ENCODE results near the gene ACTR1B.
"Not testable (repeated sequence)": the region's sequence is repeated elsewhere in the genome, so short reads cannot be mapped to it uniquely, and the experiment has no call there.

The ACTR1B gene

GRCh38 chr2:97657986-97658690 is 5.7 kb downstream of the ACTR1B start:
- no peak for FAIRE-seq

GRCh38 chr2:97656905-97657587 is 6.8 kb downstream of the ACTR1B start:
- no peak for FAIRE-seq

- no peak for FAIRE-seq
Measured at GRCh38 chr2:97656129-97656755, 7.6 kb downstream of the ACTR1B start.

DNA sequence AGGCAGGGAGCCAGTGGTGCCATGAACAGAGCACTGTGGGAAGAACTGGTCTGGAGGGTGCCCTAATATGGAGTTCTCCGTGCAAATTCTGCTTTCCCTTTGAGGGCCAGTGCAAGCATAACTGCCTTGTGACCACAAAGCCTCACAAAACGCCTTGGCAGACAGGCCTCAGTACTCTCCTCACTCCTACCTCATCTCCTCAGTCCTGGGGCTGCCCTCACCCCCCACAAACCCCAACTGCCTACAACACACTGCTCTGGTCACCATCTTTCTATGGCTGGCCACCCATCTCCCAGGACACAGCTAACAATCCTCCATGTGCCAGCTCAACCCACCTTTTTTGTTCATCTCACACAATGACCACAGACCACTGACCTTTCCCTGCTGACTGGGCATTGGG is 9.1 kb downstream of the ACTR1B start:
- no peak for FAIRE-seq

DNA sequence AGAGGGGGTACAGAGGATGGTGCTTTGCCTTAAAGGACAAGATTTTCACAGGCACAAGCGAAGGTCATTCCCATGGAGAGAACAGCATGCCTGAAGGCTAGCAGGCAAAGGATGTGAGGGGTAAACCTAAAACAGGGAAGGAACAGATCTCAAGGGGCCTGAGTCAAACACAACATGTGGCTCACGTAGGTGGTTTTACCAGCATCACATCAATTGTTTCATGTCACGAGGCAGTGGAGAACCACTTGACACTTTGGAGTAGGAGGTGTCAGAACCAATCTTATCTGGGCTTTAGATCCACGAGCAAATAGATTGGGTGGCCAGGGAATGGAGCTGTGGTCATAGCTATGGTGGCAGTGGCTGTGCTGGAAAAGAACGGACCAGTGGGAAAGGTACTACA is 9.5 kb downstream of the ACTR1B start:
- no peak for FAIRE-seq

- no peak for FAIRE-seq
Measured at GRCh38 chr2:97653874-97654273, 10.0 kb downstream of the ACTR1B start.

GRCh38 chr2:97653473-97653872 is 10.4 kb downstream of the ACTR1B start:
- FAIRE-seq: no peak

DNA sequence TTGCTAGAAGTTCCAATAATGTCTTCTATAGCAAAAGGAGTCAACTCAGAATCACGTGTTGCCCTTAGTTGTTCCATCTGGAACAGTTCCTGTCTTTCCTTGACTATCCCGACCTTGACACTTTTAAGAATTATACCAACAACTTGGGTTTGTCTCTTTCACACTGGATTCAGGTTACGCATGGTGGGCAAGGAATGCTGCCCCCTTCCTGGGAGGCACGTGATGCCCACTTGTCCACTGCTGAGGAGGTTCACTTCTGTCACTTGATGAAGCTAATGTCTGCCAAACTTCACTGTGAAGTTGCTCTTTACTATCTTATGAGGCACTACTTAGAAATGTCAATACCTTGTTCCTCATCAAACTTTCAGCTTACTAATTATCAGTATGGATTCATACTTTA is 12.7 kb downstream of the ACTR1B start:
- FAIRE-seq: no peak

- FAIRE-seq: no peak
Measured at GRCh38 chr2:97646977-97647376, 16.9 kb downstream of the ACTR1B start.

- peak; percentile 95 for FAIRE-seq
Measured at GRCh38 chr2:97645695-97646629, 17.9 kb downstream of the ACTR1B start, which contains the start of gene COX5B. TSS of gene COX5B (plus strand) at chr2:97646062. CDS start at chr2:97646087, 25 bp downstream.

DNA sequence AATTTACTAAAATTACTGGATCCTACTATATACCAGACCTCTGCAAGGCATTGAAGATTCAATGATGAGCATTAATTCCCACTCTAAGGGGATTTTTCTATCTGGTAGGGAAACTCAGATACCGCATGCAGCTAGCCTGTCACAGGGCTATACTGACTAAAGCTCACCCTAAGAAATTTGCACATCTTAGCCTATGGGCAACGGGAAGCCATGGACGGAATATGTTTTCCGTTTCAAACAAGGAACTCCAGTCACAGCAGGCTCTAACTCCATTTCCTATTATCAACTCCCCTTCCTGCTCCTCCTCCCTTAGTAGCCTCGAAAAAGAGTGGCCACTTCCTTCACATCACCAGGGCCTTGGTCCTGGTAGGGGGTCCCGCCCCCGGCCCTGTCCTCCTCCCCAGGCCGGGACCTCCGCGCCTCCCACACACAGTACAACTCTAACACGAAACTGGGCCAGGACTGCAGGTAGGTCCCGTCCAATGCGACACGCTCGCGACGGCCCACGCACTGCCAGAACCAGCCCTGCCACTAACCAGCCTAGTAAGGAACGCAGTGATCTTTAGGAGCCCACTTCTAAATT is 18.6 kb downstream of the ACTR1B start:
- no peak for FAIRE-seq

DNA sequence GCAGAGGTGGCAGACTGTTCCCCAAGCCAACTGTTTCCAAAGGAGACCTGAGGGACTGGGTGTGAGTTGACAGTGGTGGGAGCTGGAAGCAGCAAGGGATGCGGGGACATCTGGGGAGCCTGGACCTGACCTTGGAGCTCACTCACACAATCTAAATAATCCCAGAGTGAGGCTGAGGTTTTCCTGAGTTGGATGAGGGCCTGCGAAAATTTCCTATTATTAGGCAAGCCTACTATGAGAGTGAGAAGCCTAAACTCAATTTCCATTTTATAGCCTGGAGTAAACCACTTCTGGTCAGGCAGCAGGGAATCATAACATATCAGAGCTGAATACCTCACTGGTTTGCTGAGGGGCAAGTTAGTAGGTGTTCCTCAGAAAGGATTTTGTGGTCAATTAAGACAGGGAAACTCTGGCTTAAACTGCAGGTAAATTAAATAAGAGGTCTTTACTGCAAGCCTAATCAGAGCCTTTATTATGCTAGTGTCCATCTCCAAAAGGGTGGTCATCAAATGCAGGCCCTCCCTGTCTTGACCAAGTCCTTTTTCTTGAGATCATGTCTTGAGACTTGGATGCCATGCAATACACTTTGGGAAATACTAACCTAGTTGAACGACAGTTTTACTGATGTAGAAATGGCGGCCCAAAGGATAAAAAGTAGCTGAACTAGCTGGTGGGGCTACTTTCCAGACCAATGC is 19.7 kb downstream of the ACTR1B start:
- FAIRE-seq: no peak

- not testable (repeated sequence) for FAIRE-seq
Measured at GRCh38 chr2:97626049-97626430, 37.8 kb downstream of the ACTR1B start.

DNA sequence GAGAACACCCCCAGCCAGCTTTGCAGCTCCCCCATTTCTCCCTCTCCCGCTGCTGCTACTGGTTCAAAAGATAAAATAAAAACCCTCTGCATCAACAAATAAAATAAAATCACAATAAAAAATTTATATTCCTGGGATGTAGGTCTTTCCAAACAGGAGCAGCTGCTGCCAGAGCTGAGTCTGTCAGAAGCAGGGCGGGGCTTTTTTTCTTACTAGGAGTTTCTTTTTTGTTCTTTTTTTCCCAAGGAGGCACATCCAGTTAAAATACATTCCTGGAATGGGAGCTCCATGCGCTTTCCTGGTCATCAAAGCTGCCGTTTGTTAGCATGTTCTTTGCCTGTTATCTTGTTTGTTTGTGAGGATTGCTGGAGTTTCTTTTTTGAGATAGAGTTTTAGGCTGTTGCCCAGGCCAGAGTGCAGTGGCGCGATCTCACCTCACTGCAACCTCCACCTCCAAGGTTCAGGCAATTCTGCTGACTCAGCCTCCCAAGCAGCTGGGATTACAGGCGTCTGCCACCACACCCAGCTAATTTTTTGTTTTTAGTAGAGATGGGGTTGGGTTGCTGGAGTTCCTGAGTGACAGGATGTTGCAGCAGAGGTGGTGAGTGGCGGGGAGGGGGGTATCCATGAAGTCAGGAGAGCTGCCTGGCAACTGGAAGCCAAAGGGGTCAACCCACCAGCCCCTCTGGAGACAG is 38.3 kb downstream of the ACTR1B start:
- FAIRE-seq: not testable (repeated sequence)

- FAIRE-seq: not testable (repeated sequence)
Measured at GRCh38 chr2:97622976-97623375, 40.9 kb downstream of the ACTR1B start.

GRCh38 chr2:97620492-97620891 is 43.4 kb downstream of the ACTR1B start:
- FAIRE-seq: not testable (repeated sequence)

GRCh38 chr2:97618939-97619827 is 44.7 kb downstream of the ACTR1B start:
- FAIRE-seq: not testable (repeated sequence)

- FAIRE-seq: no peak
Measured at GRCh38 chr2:97617911-97618310, 45.9 kb downstream of the ACTR1B start.

DNA sequence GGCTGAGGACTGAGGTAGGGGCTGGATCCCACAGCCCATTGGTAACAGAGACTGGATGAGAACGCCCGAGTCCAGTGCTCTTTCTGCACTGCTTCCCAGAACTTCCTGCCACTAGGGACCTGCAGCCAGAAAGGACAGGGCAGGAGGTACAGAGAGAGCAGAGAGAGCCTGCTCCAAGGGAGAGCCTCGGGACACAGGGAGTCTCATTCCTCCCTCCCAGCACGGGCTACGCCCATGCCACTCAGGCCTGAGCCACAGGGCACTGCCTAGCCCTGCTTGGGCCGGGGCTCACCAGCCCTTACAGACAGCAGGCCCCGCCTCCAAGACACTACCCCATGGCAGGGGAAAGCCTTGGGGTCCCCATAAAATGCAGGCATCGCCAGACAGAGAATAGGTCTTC is 48.1 kb downstream of the ACTR1B start:
- not testable (repeated sequence) for FAIRE-seq

GRCh38 chr2:97611895-97612294 is 51.9 kb downstream of the ACTR1B start:
- not testable (repeated sequence) for FAIRE-seq
